Hepatic stellate cell (primary cell): Measurements from ENCODE around the gene MED20.

Experiments used
- DNase-seq: peaks from one replicate; pipeline ENCODE4 v3.0.0; 2011; ENCODE audit warnings: low spot score

MED20 gene

DNA sequence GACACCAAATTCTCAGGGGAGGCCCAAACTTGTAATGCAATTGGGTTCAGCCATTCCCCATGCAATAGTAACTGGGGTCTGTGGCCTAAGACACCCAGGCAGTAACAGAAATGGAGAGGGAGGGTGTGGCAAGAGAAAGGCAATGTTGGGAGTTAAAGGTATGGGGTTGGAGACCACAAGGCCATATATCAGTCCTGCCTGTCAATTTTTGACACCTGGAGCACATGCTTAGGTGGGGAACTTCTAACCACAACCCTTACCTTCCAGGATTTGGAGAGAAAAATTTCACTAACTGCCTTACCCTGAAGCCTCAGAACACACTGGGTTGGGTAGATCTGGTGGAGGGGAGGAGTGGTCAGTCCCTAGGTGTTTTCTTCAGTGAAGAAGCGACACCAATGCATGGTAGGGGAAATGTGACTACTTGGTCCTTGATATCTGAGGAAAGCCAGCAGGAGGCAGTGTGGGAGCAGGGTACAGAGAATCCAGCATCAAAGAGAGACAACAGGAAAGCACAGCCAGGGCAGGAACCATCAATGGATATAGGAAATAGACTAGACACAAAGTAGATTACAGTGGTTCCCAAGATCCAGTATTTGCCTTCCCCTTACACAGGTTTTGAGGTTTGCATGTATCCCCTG lies 18.9 kb downstream of the MED20 start:
- no peak for DNase-seq

GRCh38 chr6:41900861-41901260 lies 20.1 kb downstream of the MED20 start:
- DNase-seq: no peak

GRCh38 chr6:41896281-41896680 lies 24.7 kb downstream of the MED20 start:
- no peak for DNase-seq

DNA sequence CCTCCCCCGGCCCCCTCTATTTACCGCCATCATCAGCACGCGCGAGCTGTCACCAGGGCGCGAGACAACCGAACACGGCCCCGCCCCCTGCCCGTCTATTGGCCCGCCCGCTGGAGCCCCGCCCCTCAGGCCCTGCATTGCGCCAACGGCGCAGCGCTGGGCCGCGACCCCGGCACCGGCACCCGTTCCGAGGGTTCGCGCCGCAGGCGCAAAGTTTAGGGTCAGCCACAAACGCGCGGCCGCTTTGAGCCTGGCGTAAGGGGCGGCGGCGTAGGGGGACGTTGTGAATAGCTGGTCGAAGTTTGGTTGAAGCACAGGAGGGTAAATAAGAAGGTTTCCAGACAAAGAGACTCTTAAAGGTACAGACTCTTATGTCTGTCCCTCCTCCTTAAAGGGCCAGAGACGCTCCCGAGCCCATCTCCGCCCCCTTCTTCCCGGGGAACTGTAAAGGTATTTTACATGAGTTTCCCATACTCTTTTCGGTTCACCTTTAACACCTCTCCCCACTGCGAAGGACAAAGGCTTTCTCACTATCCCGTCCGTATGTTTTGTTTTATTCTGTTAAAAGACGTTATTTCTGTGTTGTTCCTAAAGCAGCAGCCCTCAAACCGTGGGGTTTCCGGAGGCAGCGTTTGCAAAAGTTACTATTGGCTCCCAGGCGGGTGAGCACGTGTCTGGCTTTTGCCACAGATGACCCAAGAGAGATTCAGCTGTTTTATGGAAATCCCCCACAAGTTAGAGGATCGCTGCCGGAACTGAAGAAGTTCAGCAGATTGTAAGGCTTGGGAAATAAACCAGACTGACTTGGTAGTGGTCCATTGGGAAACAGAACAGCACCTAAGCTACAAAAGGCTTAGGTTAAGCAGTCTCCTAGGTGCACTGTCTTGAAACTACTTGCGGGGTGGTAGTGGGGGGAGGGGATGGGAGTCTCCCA lies 25.4 kb downstream of the MED20 start, which contains the start of gene USP49:
USP49 (minus strand) TSS at position 76 of the 934 bp plus-strand sequence. CDS start 88,392 bp downstream, outside the sequence.
- DNase-seq: peak; percentile 86

DNA sequence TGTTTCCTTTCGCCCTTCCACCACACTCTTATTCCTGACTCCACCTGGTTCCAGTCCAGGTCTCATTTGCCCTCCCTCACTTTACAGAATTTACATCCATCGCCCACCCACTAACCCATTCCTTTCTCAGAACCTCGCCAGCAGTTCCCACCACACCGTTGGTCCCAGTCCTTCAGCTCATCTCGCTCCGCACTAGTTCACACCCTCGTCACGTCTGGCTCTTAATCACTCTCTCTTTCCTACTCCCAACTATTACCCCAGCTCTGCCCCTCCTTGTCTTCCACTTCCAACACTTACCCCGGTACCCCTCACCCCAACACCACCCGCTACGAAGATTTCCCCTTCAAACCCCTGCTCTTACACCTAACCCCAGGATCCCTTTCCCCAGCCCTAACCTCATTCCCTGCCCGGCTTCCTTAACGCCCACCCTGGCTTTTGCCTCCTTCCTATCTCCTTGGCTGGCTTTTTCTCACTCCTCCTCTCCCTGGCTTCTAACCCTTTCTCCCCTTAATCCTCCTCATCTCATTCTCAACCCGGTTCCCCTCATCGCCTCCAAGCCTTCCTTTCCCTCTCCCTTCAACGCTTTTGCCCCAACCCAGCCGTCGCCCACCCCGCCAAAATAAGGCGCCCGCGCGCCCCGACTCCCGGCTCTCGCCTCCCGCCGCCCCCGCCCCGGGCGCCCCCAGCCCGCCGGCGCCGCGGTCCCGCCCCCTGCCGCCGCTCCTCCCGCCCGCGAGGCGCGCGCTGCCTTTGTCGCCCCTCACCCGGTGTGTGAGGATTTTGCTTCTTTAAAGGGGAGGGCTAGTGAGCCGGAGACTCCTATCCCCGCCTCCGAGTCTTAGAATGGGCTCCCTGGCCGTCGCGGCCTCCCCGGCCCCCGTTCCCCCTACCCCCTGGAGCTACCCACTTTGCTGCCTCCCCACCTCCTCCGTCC lies 26.3 kb downstream of the MED20 start:
- no peak for DNase-seq

DNA sequence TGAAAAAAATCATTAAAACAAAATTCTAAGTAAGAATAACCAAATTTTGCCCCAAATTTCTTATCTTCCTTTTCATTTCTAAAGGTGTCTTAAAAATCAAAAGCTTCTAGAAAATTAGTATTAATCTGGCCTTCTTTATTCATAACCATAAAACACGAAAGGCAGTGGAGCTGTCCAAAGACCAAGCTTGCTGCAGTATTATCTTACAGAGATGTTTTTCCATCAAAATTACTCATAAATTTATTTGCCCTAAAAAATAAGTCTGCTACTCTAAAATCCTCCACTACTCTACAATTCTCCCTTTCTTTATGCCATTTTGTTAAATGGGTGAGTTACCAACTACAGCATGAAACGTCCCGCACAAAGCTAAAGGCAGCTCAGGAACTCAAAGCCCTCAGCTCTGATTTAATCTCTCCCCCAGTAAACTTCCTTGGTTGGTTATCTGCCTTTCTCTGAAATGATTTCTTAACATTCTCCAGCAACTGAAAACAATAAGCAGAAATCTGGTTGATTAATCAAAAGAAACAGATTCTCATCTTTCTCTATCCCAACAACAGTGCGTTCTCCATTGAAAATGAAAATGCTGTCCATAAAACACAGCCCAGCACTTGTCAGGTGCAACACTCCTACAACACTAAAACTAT lies 27.9 kb downstream of the MED20 start:
- no peak for DNase-seq

GRCh38 chr6:41887331-41887751 lies 33.6 kb downstream of the MED20 start:
- no peak for DNase-seq

GRCh38 chr6:41885930-41886329 lies 35.0 kb downstream of the MED20 start:
- DNase-seq: no peak

GRCh38 chr6:41884957-41885356 lies 36.0 kb downstream of the MED20 start:
- no peak for DNase-seq

DNA sequence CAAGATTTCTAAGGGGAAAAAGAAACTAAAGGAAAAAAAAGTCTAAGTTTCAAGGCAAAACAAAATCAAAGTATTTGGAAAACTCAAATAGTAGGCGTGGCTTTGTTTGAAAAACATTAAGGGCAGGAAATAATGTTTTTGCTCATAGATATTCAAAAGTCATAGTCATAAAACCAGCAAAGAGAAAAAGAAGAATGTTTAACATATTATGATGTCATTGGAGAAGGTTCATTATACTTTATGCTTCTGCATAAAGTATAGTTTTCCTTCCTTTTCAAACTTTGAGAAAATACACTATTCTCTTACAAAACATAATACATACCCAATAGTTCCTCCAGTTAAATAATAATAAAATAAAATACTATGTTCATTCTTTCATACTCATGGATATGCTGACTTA lies 39.4 kb downstream of the MED20 start:
- no peak for DNase-seq

DNA sequence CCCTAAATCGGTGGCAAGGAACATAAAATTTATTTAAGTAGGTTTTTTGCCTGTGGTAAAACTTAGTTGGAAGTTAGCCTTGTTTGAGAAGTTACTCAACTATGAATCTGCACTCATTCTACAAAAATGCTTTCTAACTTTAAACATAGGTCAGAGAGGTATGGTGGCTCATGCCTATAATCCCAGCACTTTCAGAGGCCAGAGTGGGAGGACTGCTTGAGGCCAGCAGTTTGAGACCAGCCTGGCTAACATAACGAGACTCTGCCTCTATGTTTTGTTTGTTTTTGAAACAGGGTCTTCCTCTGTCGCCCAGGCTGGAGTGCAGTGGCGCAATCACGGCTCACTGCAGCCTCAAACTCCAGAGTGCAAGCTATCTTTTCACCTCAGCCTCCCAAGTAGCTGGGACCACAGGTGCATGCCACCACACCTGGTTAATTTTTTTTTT lies 42.0 kb downstream of the MED20 start:
- no peak for DNase-seq

DNA sequence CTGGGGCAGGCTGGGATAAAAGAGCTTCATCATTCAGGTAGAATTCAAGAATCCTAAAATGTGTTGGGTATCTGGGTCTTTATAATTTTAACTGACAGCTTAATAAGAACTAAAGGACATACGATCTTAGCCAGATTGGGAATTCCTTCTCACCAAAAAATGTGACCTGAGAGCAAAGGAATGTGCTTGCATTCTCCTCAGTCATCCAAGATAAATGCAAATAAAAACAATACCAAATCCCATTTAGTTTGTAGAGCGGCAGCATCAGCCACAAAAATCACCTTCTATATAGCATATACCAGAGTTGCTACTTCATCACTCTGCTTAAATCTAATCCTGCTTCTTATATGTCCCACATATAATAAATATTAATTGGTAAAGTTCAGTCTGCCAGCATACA lies 42.7 kb downstream of the MED20 start:
- DNase-seq: peak; percentile 34

DNA sequence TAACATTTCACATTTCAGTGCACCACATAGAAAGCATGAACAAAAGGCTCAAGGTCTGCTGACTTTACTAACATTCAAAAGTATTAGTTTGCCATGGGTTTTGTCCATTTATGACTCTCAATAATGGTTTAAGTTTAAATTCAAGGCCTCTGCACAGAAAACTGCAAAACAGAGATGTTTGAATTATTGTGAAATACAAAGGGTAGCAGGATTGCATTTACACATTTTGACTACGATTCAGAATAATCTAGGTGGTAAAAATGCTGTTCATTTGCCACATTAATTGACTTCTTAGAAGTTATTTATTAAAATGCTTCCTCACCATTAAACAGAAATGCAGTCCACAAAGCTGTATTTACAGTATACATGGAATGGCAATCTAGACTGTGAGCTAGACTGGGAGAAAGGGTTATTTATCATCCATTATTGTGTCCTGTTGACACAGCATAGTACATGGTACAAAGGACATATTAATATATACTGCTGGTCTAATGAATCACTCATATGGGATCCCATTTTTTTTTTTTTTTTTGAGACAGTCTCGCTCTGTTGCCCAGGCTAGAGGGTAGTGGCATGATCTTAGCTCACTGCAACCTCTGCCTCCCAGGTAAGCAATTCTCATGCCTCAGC lies 43.8 kb downstream of the MED20 start:
- DNase-seq: no peak

DNA sequence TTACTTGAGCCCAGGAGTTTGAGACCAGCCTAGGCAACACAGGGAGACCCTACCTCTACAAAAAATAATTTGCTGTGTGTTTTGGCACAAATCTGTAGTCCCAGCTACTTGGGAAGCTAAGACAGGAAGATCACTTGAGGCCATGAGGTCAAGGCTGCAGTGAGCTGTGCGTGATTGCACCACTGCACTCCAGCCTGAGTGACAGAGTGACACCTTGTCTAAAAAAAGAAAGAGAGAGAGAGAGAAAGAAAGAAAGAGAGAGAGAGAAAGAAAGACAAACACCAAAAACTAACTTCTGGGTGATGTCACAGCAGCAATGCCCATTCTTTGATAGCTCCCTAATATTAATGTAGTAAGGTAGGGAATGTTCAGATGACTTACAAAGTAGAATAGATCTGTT lies 46.2 kb downstream of the MED20 start:
- DNase-seq: no peak

- DNase-seq: no peak
Measured at GRCh38 chr6:41872147-41872546, 48.8 kb downstream of the MED20 start.

DNA sequence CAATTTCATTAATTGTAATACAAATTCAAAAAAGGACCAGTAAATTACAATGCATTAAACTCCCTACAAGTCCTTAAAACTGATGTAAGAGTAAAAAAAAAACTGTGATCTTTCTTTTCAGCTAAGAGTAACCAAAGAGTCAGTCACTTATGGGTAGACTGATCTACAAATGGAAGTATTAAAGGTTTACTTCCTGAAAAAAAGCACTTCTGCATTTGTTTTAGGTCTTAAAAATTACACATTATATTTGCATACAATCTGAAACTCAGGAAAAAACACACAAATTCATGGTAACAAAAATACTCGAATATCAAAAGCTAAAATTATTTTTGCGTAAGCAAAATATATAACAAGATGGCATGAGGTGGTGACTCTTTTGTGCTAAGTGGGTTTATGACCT lies 49.2 kb downstream of the MED20 start:
- no peak for DNase-seq

GRCh38 chr6:41859356-41859755 lies 61.6 kb downstream of the MED20 start:
- DNase-seq: no peak

DNA sequence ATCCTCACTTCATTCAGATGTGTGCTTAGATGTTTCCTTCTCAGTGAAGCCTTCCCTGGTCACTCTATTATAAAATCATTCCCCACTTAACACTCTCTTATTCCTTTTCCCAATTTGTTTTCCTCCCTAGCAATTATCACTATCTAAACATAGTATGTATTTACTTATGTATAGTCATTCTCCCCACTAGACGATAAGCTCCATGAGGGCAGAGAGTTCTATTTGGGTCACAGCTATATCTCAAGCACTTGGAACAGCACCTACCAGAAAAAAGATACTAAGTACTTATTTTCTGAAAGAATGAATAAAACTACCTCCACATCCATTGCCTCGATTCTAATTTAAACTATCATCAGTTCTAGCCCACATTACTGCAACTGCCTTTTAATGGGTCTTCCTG lies 62.2 kb downstream of the MED20 start:
- DNase-seq: no peak
